ENCODE data around the gene TTC38.
"Not testable (repeated sequence)": the region's sequence is repeated elsewhere in the genome, so short reads cannot be mapped to it uniquely, and the experiment has no call there.

TTC38 gene

GRCh38 chr22:46260038-46260437, 7.8 kb upstream of the TTC38 start:
- H3K4me3 Mint-ChIP-seq: no peak overlapping the region
- no peaks in the 10 kb centered on the region for H3K36me3 Mint-ChIP-seq
- ATAC-seq (no peak), DNase-seq (ENCODE audit: low spot score in 2 of 2) (no peak)
- H3K4me1 Mint-ChIP-seq: peaks cover 11% of the 10 kb centered on the region
- H3K27ac Mint-ChIP-seq: no peak overlapping the region
- no peaks in the 10 kb centered on the region for H3K9me3 Mint-ChIP-seq

DNA sequence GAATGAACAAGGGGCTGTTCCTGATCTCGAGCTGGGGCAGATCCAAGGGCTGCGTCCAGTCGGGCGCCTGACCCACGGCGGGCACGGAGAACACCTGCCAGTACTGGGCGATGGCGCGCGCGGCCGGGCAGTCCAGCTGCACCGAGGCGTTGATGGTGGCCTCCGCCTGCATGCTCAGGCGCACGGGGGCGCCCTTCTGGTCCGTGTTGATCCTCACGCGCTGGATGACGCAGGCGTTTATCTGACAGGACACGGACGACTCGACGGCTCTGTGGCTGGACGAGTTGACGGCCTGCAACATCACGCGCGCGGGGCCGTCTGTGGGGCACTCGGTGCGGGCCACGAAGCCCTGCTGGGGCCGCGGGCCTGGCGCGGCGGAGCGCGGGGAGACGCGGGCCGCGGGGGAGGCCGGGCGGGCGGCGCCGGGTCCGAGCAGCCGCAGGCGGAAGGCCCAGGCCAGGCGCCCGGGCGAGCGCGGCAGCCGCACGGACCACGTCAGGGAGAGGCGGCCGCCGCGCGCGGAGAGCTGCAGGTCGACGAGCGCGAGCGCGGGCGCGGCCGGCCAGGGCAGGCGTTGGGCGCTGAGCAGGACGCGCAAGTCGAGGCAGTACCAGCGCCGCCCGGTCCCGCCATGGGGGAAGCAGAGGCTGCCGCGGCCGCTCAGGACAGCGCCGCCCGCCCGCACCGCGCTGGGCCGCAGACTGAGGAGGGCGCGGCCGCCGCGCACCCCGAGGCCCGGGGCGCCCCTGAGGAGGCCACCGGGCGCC, 5.2 kb upstream of the TTC38 start:
- Mint-ChIP-seq H3K9me3 (no peaks in the 10 kb centered on the region), H3K4me3 (peak overlapping the region; percentile 66), H3K36me3 (no peaks in the 10 kb centered on the region), H3K4me1 (peaks cover 11% of the 10 kb centered on the region), H3K27ac (no peak overlapping the region)
- ATAC-seq (peak; percentile 86), DNase-seq (ENCODE audit: low spot score in 2 of 2) (peak; percentile 28 to 66)

GRCh38 chr22:46263216-46263590, 4.6 kb upstream of the TTC38 start, which contains the start of gene PKDREJ:
Gene PKDREJ (minus strand): TSS chr22:46263343. CDS start chr22:46263322, 21 bp downstream.
- ATAC-seq (no peak), DNase-seq (ENCODE audit: low spot score in 2 of 2) (no peak)
- H3K36me3 Mint-ChIP-seq: no peaks in the 10 kb centered on the region
- H3K4me1 Mint-ChIP-seq: peaks cover 14% of the 10 kb centered on the region
- no peaks in the 10 kb centered on the region for H3K9me3 Mint-ChIP-seq
- no peak within 1 kb of the TSS for H3K27ac Mint-ChIP-seq
- H3K4me3 Mint-ChIP-seq: peak within 1 kb of the TSS; percentile 66

DNA sequence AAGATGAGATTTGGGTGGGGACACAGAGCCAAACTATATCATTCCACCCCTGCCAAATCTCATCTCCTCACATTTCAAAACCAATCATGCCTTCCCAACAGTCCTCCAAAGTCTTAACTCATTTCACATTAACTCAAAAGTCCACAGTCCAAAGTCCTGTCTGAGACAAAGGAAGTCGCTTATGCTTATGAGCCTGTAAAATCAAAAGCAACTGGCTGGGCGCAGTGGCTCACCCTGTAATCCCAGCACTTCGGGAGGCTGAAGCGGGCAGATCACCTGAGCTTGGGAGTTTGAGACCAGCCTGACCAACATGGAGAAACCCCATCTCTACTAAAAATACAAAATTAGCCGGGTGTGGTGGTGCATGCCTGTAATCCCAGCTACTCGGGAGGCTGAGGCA, 3.3 kb upstream of the TTC38 start:
- H3K4me1 Mint-ChIP-seq: peaks cover 24% of the 10 kb centered on the region
- not testable (repeated sequence) for H3K27ac Mint-ChIP-seq; DNase-seq (ENCODE audit: low spot score in 2 of 2); ATAC-seq; H3K4me3 Mint-ChIP-seq; H3K9me3 Mint-ChIP-seq; H3K36me3 Mint-ChIP-seq

- not testable (repeated sequence) for H3K9me3 Mint-ChIP-seq; DNase-seq (ENCODE audit: low spot score in 2 of 2); H3K36me3 Mint-ChIP-seq; ATAC-seq; H3K27ac Mint-ChIP-seq; H3K4me3 Mint-ChIP-seq
- peaks cover 32% of the 10 kb centered on the region for H3K4me1 Mint-ChIP-seq
These were observed 2.2 kb upstream of the TTC38 start for GRCh38 chr22:46265627-46266026.

- H3K36me3 Mint-ChIP-seq: peaks cover 10% of the 10 kb centered on the region
These were observed 1.8 kb downstream of the TTC38 start for GRCh38 chr22:46269564-46269963.

DNA sequence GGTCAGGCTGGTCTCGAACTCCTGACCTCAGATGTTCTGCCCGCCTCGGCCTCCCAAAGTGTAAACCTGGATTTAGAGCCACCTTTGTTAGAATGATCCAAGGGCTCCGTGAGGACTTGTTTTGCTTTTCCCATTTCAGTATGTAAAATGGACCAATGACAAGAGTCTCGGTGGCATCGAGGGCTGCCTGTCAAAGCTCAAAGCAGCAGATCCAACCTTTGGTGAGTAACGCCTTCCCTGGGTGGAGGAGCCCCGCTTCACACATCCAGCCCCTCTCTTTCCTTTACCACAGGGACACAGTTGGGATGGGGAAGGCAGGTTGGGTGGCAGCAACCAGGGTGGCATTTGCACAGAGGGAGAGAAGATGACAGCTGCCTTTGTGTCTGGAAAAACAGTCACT, 4.4 kb downstream of the TTC38 start:
- Mint-ChIP-seq H3K9me3 (peaks cover 2% of the 10 kb centered on the region), H3K4me3 (no peak overlapping the region), H3K4me1 (peaks cover 40% of the 10 kb centered on the region), H3K27ac (no peak overlapping the region), H3K36me3 (peaks cover 36% of the 10 kb centered on the region)
- ATAC-seq (no peak), DNase-seq (ENCODE audit: low spot score in 2 of 2) (no peak)

More at GRCh38 chr22:46269564-46269963, 1.8 kb downstream of the TTC38 start:
- Mint-ChIP-seq H3K4me1 (peaks cover 27% of the 10 kb centered on the region), H3K4me3 (peak overlapping the region; percentile 27), H3K27ac (no peak overlapping the region), H3K9me3 (no peaks in the 10 kb centered on the region)
- ATAC-seq (no peak), DNase-seq (ENCODE audit: low spot score in 2 of 2) (no peak)

GRCh38 chr22:46272762-46273431, 5.1 kb downstream of the TTC38 start:
- Mint-ChIP-seq H3K27ac (no peak overlapping the region), H3K4me1 (peaks cover 41% of the 10 kb centered on the region), H3K9me3 (peaks cover 2% of the 10 kb centered on the region), H3K36me3 (peaks cover 43% of the 10 kb centered on the region), H3K4me3 (no peak overlapping the region)
- no peak for ATAC-seq
- DNase-seq (ENCODE audit: low spot score in 2 of 2): no peak

DNA sequence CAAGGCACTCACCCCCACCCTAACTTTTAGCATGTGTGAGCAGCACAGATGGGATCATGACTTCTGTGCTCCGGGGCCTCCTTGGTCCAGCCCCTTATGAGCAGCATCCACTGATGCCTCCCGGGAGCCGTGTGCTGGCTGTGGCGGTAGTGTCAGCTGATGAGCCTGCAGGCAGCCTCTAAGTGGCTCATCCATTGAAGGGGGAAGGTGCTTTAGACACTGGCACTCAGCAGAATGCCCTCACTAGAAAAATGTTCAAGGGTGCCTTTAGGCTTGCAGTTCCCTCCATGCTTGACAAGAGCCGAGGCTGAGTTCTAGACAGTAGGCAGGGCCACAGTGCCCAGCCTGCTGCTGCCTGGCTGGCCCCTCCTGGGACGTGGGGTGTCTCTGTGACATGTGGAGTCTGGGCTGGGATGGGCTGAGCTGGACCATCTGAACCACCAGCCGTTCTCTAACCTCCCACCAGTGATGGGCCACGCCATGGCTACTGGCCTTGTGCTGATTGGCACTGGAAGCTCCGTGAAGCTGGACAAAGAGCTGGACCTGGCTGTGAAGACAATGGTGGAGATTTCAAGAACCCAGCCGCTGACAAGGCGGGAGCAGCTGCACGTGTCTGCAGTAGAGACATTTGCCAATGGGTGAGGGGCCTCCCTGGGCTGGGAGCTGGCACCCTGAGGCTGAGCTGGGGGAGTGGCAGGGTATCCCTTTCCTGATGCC, 5.8 kb downstream of the TTC38 start:
- Mint-ChIP-seq H3K4me1 (peaks cover 42% of the 10 kb centered on the region), H3K36me3 (peaks cover 50% of the 10 kb centered on the region), H3K9me3 (peaks cover 2% of the 10 kb centered on the region), H3K27ac (no peak overlapping the region), H3K4me3 (no peak overlapping the region)
- ATAC-seq (no peak), DNase-seq (ENCODE audit: low spot score in 2 of 2) (no peak)

DNA sequence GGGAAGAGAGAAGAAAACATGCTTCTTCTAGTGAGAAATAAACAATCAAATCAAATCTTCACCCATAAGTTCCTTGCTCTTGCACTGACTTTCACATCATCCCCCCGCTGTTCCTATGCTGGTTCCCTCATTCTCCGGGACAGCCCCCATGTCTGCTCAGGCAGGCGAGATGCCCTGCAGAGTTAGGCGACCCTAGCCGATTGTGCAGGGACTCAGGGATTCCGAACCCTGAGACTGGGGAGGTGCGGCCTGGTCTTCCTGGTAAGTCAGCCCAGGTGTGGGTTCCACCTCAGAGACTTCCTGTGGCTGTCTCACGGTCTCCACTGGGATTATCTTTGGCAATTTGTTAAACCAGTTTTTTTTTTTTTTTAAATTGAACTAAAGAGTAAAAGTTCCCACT, 6.6 kb downstream of the TTC38 start:
- peaks cover 36% of the 10 kb centered on the region for H3K4me1 Mint-ChIP-seq
- no peak overlapping the region for H3K4me3 Mint-ChIP-seq
- H3K9me3 Mint-ChIP-seq: peaks cover 2% of the 10 kb centered on the region
- no peak overlapping the region for H3K27ac Mint-ChIP-seq
- ATAC-seq: no peak
- no peak for DNase-seq (ENCODE audit: low spot score in 2 of 2)
- H3K36me3 Mint-ChIP-seq: peaks cover 58% of the 10 kb centered on the region

DNA sequence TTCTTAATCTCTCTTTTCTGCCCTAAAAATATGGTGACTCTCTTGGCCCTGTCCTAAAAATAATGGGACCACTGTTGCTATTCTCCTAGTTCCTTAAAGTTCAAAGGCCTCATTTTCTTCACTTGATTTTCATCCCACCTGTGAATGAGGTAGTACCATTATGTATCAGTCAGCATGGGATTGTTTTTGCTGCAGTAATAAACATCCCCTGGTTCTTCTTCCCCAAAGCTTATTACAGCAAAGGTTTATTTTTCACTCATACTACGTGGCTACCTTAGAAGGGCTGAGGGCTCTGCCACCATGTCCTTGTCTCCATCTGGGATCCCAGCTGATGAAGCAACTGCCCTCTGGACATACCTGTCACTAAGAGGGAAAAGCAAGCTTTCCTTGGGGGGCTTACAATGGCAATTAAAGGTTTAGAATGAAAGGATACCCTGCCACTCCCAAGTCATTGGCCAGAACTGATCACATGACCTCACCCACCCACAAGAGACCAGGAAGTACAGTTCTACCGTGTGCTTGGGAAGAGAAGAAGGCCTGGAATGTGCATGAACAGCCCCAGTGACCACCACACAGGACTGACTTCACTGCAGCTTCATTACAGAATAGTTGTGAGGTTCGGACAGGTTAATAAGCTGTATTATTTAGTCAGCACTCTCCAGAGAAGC, 7.8 kb downstream of the TTC38 start:
- H3K36me3 Mint-ChIP-seq: peaks cover 66% of the 10 kb centered on the region
- peaks cover 37% of the 10 kb centered on the region for H3K4me1 Mint-ChIP-seq
- no peak overlapping the region for H3K4me3 Mint-ChIP-seq
- H3K9me3 Mint-ChIP-seq: peaks cover 2% of the 10 kb centered on the region
- peak overlapping the region; percentile 69 for H3K27ac Mint-ChIP-seq
- DNase-seq (ENCODE audit: low spot score in 2 of 2): no peak
- no peak for ATAC-seq

- DNase-seq (ENCODE audit: low spot score in 2 of 2): no peak
- Mint-ChIP-seq H3K9me3 (peaks cover 2% of the 10 kb centered on the region), H3K36me3 (peaks cover 66% of the 10 kb centered on the region), H3K27ac (no peak overlapping the region), H3K4me1 (peaks cover 47% of the 10 kb centered on the region), H3K4me3 (no peak overlapping the region)
- ATAC-seq: no peak
These were observed 8.8 kb downstream of the TTC38 start for GRCh38 chr22:46276563-46276962.

GRCh38 chr22:46278656-46279645, 11.1 kb downstream of the TTC38 start:
- H3K9me3 Mint-ChIP-seq: peaks cover 2% of the 10 kb centered on the region
- H3K27ac Mint-ChIP-seq: peak overlapping the region; percentile 89
- ATAC-seq (no peak), DNase-seq (ENCODE audit: low spot score in 2 of 2) (no peak)
- H3K4me1 Mint-ChIP-seq: peaks cover 55% of the 10 kb centered on the region
- peaks cover 81% of the 10 kb centered on the region for H3K36me3 Mint-ChIP-seq
- no peak overlapping the region for H3K4me3 Mint-ChIP-seq
